ENCODE measurements around the gene SLC34A1. TPM values are rescaled to one million over a fixed set of nuclear protein-coding genes. Genes with fewer than 3 reads are reported as not detected.

The SLC34A1 gene
- total and polyA plus RNA-seq, 2 experiments from 2014 or later = not detected

GRCh38 chr5:177397875-177398390 lies 13.7 kb downstream of the SLC34A1 start (continued):
- TF ChIP-seq POLR2AphosphoS5 (IDR thresholded peaks at IDR 0.05; ENCODE audit: low read depth) = no peak
- TF ChIP-seq CTCF (conservative IDR thresholded peaks at IDR 0.05; ENCODE audit: low read depth in 2 of 2) = no peak
- TF ChIP-seq ETS1 (IDR thresholded peaks at IDR 0.05) = no peak

- H4K20me1 ChIP-seq (replicated peaks; ENCODE audit: insufficient read depth) = no peaks in the 10 kb centered on the region
- DNase-seq (ENCODE audit: low spot score) (peak; percentile 90), ATAC-seq (peak; percentile 4)
- H3F3A ChIP-seq (replicated peaks; ENCODE audit: low read depth) = peaks cover 23% of the 10 kb centered on the region
- H3K27ac ChIP-seq (ENCODE audit: low read depth) = no peak within 1 kb of the TSS
- H3K36me3 Mint-ChIP-seq (ENCODE audit: low read depth) = no peaks in the 10 kb centered on the region
- TF ChIP-seq POLR2AphosphoS5 (IDR thresholded peaks at IDR 0.05; ENCODE audit: low read depth) (peak; percentile 41; the same call in 1 of the 2 replicates), JUNB (IDR thresholded peaks at IDR 0.05; ENCODE audit: unreplicated experiment) (no peak), CREB1 (CRISPR knock-in tag; IDR thresholded peaks at IDR 0.05; ENCODE audit: low read depth) (peak; percentile 93)
- H3K4me1 Mint-ChIP-seq = peaks cover 26% of the 10 kb centered on the region
- H3K36me3 ChIP-seq (ENCODE audit: insufficient read depth) = no peaks in the 10 kb centered on the region
- H3K79me2 ChIP-seq (replicated peaks; ENCODE audit: insufficient read depth) = no peaks in the 10 kb centered on the region
- peak within 1 kb of the TSS; percentile 77 for H3K4me2 ChIP-seq
- no peaks in the 10 kb centered on the region for H3K9me3 Mint-ChIP-seq
- no peak within 1 kb of the TSS for H3K27ac Mint-ChIP-seq
- H3K9me2 ChIP-seq (ENCODE audit: insufficient read depth) = no peaks in the 10 kb centered on the region; the same call in 1 of the 2 replicates
- H3K4me3 Mint-ChIP-seq = peak within 1 kb of the TSS; percentile 53; the same call in 2 of the 3 replicates
- peak within 1 kb of the TSS; percentile 49; the same call in 1 of the 2 replicates for H3K4me3 ChIP-seq
- peaks cover 10% of the 10 kb centered on the region; the same call in 1 of the 2 replicates for H3K4me1 ChIP-seq (ENCODE audit: insufficient read depth)
- H2AFZ ChIP-seq = peak within 1 kb of the TSS; percentile 80; the same call in 1 of the 2 replicates
- peaks cover 48% of the 10 kb centered on the region for H3K27me3 Mint-ChIP-seq (ENCODE audit: insufficient read depth, low read depth, poor library complexity)
- peaks cover 55% of the 10 kb centered on the region for H3K27me3 ChIP-seq (ENCODE audit: insufficient read depth)
These were observed 16.0 kb downstream of the SLC34A1 start, which contains the start of gene PFN3 for GRCh38 chr5:177399997-177400868. Gene PFN3 (minus strand): TSS chr5:177400661. CDS start chr5:177400576, 85 bp downstream.

GRCh38 chr5:177402271-177403043 lies 18.2 kb downstream of the SLC34A1 start:
- no peaks in the 10 kb centered on the region for H4K20me1 ChIP-seq (replicated peaks; ENCODE audit: insufficient read depth)
- peak overlapping the region; percentile 99 for H2AFZ ChIP-seq
- H3K36me3 ChIP-seq (ENCODE audit: insufficient read depth) = no peaks in the 10 kb centered on the region
- H3K27me3 ChIP-seq (ENCODE audit: insufficient read depth) = peaks cover 77% of the 10 kb centered on the region
- peak overlapping the region; percentile 90 for H3K4me2 ChIP-seq
- peak overlapping the region; percentile 71 for H3K4me3 ChIP-seq
- ATAC-seq (peak; percentile 74), DNase-seq (ENCODE audit: low spot score) (peak; percentile 97)
- Mint-ChIP-seq H3K4me3 (peak overlapping the region; percentile 78), H3K9me3 (no peaks in the 10 kb centered on the region), H3K27ac (no peak overlapping the region), H3K4me1 (peaks cover 18% of the 10 kb centered on the region; the same call in 2 of the 3 replicates), H3K27me3 (ENCODE audit: insufficient read depth, low read depth, poor library complexity) (peaks cover 61% of the 10 kb centered on the region), H3K36me3 (ENCODE audit: low read depth) (no peaks in the 10 kb centered on the region)
- H3K79me2 ChIP-seq (replicated peaks; ENCODE audit: insufficient read depth) = no peaks in the 10 kb centered on the region
- H3K4me1 ChIP-seq (ENCODE audit: insufficient read depth) = peaks cover 6% of the 10 kb centered on the region; the same call in 1 of the 2 replicates
- TF ChIP-seq CTCF (conservative IDR thresholded peaks at IDR 0.05; ENCODE audit: low read depth in 2 of 2) (peak; percentile 60 to 70), CREB1 (CRISPR knock-in tag; IDR thresholded peaks at IDR 0.05; ENCODE audit: low read depth) (peak; percentile 55; the same call in 1 of the 2 replicates), ETS1 (IDR thresholded peaks at IDR 0.05) (no peak)
- peaks cover 3% of the 10 kb centered on the region; the same call in 1 of the 2 replicates for H3K9me2 ChIP-seq (ENCODE audit: insufficient read depth)
- peaks cover 23% of the 10 kb centered on the region for H3F3A ChIP-seq (replicated peaks; ENCODE audit: low read depth)
- no peak overlapping the region for H3K27ac ChIP-seq (ENCODE audit: low read depth)

All from GM23338 (cell line).